Panc1 (cell line): Measurements from ENCODE around the gene HACD1. TPM values are rescaled to one million over a fixed set of nuclear protein-coding genes. Genes with fewer than 3 reads are reported as not detected.

Experiments used
- ATAC-seq: fragments of 200-7000 bp; cut with Tn5 transposase; 2 replicates; pipeline ENCODE4 v1.9.1; 2020; ENCODE audit warnings: mild to moderate bottlenecking, moderate library complexity
- Bru-seq: library from RNA; stranded (reverse); fragments of 400-500 nt; gene quantifications from one replicate; lab custom pipeline; 2021; lab: Mats Ljungman, UMichigan
- BruChase-seq, 2 experiments: library from RNA; stranded (reverse); fragments of 400-500 nt; gene quantifications; one replicate each; lab custom pipeline; 2021; lab: Mats Ljungman, UMichigan
- BruUV-seq: library from RNA; stranded (reverse); fragments of 400-500 nt; replicated peaks from 2 replicates; lab custom pipeline; 2021; lab: Mats Ljungman, UMichigan
- CTCF ChIA-PET: fragments of 300-600 bp; sonication (Branson Sonifier 250); formaldehyde crosslinking; loops from one replicate; lab custom pipeline; 2022; ENCODE audit warnings: antibody characterized with exemption; lab: Charles Lee
- POLR2A ChIA-PET: fragments of 300-600 bp; sonication (Branson Sonifier 250); formaldehyde crosslinking; loops from one replicate; lab custom pipeline; 2022; ENCODE audit warnings: antibody characterized with exemption; lab: Charles Lee
- DNase-seq: peaks from one replicate; pipeline ENCODE4 v3.0.0-alpha.2; 2010; ENCODE audit warnings: low read depth, low spot score
- H3K27ac ChIP-seq: 2 replicates; pipeline ENCODE4 v1.5.1; 2011; ENCODE audit warnings: mild to moderate bottlenecking, low read length, inconsistent platforms
- H3K27me3 ChIP-seq: fragments of 200-500 bp; sonication (Bioruptor generic); 2 replicates; pipeline ENCODE4 v1.6.0; 2014; ENCODE audit warnings: low read length, inconsistent platforms; ENCODE audit not compliant: control insufficient read depth, insufficient read depth
- H3K36me3 ChIP-seq: fragments of 200-500 bp; sonication (Bioruptor generic); 2 replicates; pipeline ENCODE4 v1.5.1; 2014; ENCODE audit warnings: inconsistent platforms, mild to moderate bottlenecking, low read length, moderate library complexity; ENCODE audit not compliant: control insufficient read depth, insufficient read depth
- H3K4me1 ChIP-seq: 2 replicates; pipeline ENCODE4 v1.5.1; 2011; ENCODE audit warnings: inconsistent platforms, mild to moderate bottlenecking, low read length, moderate library complexity; ENCODE audit not compliant: control insufficient read depth, insufficient read depth
- H3K4me3 ChIP-seq, 2 experiments: 2 replicates each; pipeline ENCODE4 v1.5.1; 2011 to 2012; ENCODE audit warnings: low read depth in 2 of 2, low read length in 2 of 2, mild to moderate bottlenecking in 2 of 2, inconsistent platforms in 1 of 2, moderate library complexity in 1 of 2
- H3K9me3 ChIP-seq: fragments of 200-500 bp; sonication (Bioruptor generic); 2 replicates; pipeline ENCODE4 v1.5.1; 2014; ENCODE audit warnings: low read depth, mild to moderate bottlenecking, inconsistent platforms, low read length, moderate library complexity; ENCODE audit not compliant: control insufficient read depth, insufficient read depth
- POLR2AphosphoS5 ChIP-seq: IDR thresholded peaks from 2 replicates; pipeline ENCODE4 v1.6.1; 2012; ENCODE audit warnings: mild to moderate bottlenecking, low read depth, low read length, moderate library complexity
- REST ChIP-seq, 2 experiments: IDR thresholded peaks; 2 replicates each; pipeline ENCODE4 v1.6.1; 2011 to 2012; ENCODE audit warnings: low read depth in 2 of 2, control low read depth in 1 of 2, low read length in 1 of 2, mild to moderate bottlenecking in 1 of 2, moderate library complexity in 1 of 2; ENCODE audit not compliant: insufficient read depth in 1 of 2
- SIN3A ChIP-seq: IDR thresholded peaks from 2 replicates; pipeline ENCODE4 v1.6.1; 2012; ENCODE audit warnings: low read depth, mild to moderate bottlenecking, low read length, moderate library complexity, borderline replicate concordance; ENCODE audit not compliant: insufficient read depth
- TCF7L2 ChIP-seq: IDR thresholded peaks from 2 replicates; pipeline ENCODE4 v1.6.1; 2011; ENCODE audit warnings: mild to moderate bottlenecking, low read depth, low read length, inconsistent platforms
- in situ Hi-C: cut with HindIII; loops from 2 replicates; pipeline ENCODE4 v1.10.0; 2016; ENCODE audit warnings: low sequenced_read_pairs, low pct_unique_long_range_greater_than_20kb
- intact Hi-C: fragments of 100-400 bp; cut with micrococcal nuclease; formaldehyde crosslinking; loops from one replicate; pipeline ENCODE4 v1.10.0; 2022; ENCODE audit not compliant: unreplicated experiment
- long read RNA-seq: library from polyadenylated mRNA; unstranded; transcript quantifications from one replicate; pipeline ENCODE4 v2.0.0, GENCODE V29; 2021; ENCODE audit not compliant: unreplicated experiment
- polyA plus RNA-seq: library from polyadenylated mRNA; unstranded; fragments of >200 nt; gene quantifications from one replicate; pipeline ENCODE4 v1.2.1, GENCODE V29; 2012; ENCODE audit warnings: missing spikeins; ENCODE audit not compliant: insufficient read length
- total RNA-seq: library from RNA; stranded (reverse); gene quantifications from one replicate; pipeline ENCODE4 v1.2.1, GENCODE V29; 2021; ENCODE audit not compliant: unreplicated experiment
- TF ChIP-seq, protein P1 (sequence below): fragments of 450-650 bp; IDR thresholded peaks from 2 replicates; pipeline ENCODE4 v1.5.1; 2017; ENCODE audit warnings: mild to moderate bottlenecking

Gene HACD1, protein sequence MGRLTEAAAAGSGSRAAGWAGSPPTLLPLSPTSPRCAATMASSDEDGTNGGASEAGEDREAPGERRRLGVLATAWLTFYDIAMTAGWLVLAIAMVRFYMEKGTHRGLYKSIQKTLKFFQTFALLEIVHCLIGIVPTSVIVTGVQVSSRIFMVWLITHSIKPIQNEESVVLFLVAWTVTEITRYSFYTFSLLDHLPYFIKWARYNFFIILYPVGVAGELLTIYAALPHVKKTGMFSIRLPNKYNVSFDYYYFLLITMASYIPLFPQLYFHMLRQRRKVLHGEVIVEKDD
- total RNA-seq (53.1 TPM), Bru-seq, nascent RNA (percentile 78 among the genes with signal in this experiment), BruChase-seq, experiment 1, labeled RNA remaining after a 2-hour chase (percentile 89 among the genes with signal in this experiment), BruChase-seq, experiment 2, labeled RNA remaining after a 6-hour chase (percentile 80 among the genes with signal in this experiment)
- polyA plus RNA-seq: 31.1 TPM
- long read RNA-seq, partial matches to known transcripts: 4 of 13 reads
- long read RNA-seq, other reads (novel, unspliced or antisense): 5 of 13 reads

GRCh38 chr10:17617031-17617911 is at the start of gene HACD1:
HACD1 (minus strand) TSS chr10:17617374; CDS start chr10:17617339, 35 bp downstream.
- in situ Hi-C loops: no loop called here
- DNase-seq (no peak), ATAC-seq (peak; percentile 93)
- POLR2A ChIA-PET: interaction anchor here (0.6 kb wide), 2 partner anchors 599 to 1368 kb away, joined by 4 to 9 read pairs; no protein-coding TSS in a partner anchor
- CTCF ChIA-PET: interaction anchor here (0.6 kb wide), 1 partner anchor 599 kb away, joined by 5 read pairs; no protein-coding TSS in a partner anchor
- TF ChIP-seq, protein P1, sequence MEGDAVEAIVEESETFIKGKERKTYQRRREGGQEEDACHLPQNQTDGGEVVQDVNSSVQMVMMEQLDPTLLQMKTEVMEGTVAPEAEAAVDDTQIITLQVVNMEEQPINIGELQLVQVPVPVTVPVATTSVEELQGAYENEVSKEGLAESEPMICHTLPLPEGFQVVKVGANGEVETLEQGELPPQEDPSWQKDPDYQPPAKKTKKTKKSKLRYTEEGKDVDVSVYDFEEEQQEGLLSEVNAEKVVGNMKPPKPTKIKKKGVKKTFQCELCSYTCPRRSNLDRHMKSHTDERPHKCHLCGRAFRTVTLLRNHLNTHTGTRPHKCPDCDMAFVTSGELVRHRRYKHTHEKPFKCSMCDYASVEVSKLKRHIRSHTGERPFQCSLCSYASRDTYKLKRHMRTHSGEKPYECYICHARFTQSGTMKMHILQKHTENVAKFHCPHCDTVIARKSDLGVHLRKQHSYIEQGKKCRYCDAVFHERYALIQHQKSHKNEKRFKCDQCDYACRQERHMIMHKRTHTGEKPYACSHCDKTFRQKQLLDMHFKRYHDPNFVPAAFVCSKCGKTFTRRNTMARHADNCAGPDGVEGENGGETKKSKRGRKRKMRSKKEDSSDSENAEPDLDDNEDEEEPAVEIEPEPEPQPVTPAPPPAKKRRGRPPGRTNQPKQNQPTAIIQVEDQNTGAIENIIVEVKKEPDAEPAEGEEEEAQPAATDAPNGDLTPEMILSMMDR: peak; percentile 61
- TF ChIP-seq REST (IDR thresholded peaks at IDR 0.05; ENCODE audit: insufficient read depth in 1 of 2, low read depth in 2 of 2, low read length in 1 of 2) (no peak), TCF7L2 (no peak), SIN3A (peak; percentile 28; the same call in 1 of the 2 replicates), POLR2AphosphoS5 (peak; percentile 49; the same call in 1 of the 2 replicates)
- no peaks in the 10 kb centered on the region for H3K36me3 ChIP-seq
- H3K4me3 ChIP-seq: peak within 1 kb of the TSS; percentile 66 to 80
- no peaks in the 10 kb centered on the region for H3K27me3 ChIP-seq
- BruUV-seq: no TSS peak
- no peaks in the 10 kb centered on the region for H3K4me1 ChIP-seq
- peak within 1 kb of the TSS; percentile 84 for H3K27ac ChIP-seq
- intact Hi-C loops: no loop called here
- H3K9me3 ChIP-seq: no peaks in the 10 kb centered on the region

DNA sequence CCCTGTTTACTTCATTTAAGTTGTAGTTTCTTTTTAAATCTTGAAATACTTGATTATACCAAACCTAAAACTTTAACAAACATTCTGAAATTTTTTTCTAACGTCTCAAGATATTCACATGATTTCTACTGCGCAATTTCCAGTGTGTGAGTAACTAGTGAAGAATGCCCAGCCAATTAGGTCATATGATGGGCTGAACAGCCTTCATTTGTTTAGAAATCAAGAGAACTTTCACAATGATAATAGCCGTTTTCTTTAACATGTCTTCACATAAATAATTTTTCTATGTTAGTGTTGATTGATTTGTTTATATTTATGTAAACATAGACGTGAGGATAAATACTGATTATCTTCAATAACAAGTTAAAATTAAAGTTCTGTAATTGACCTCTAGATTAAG is 48.6 kb upstream of the HACD1 start:
- H3K4me3 ChIP-seq: no peak overlapping the region
- peak; percentile 56 for DNase-seq

More for the DNA sequence above, 48.6 kb upstream of the HACD1 start:
- Histone ChIP-seq H3K27me3 (no peaks in the 10 kb centered on the region), H3K4me1 (peaks cover 7% of the 10 kb centered on the region), H3K27ac (peak overlapping the region; percentile 29; the same call in 1 of the 2 replicates), H3K36me3 (no peaks in the 10 kb centered on the region; the same call in 1 of the 2 replicates), H3K9me3 (no peaks in the 10 kb centered on the region)
- BruUV-seq: no TSS peak
- in situ Hi-C loops: no loop called here
- TF ChIP-seq, protein P1: no peak
- TF ChIP-seq SIN3A: no peak
- TF ChIP-seq POLR2AphosphoS5: no peak
- no peak for TF ChIP-seq REST (IDR thresholded peaks at IDR 0.05; ENCODE audit: insufficient read depth in 1 of 2, low read depth in 2 of 2, low read length in 1 of 2)
- no peak for TF ChIP-seq TCF7L2
- no peak for ATAC-seq
- ChIA-PET POLR2A (interaction anchor here (0.8 kb wide), 1 partner anchor 36 kb away, joined by 15 read pairs; no protein-coding TSS in a partner anchor), CTCF (no interaction called here)
- intact Hi-C loops: no loop called here
